HG03520 (cell line): ENCODE results near the gene TIMELESS.
"Not testable (repeated sequence)": the region's sequence is repeated elsewhere in the genome, so short reads cannot be mapped to it uniquely, and the experiment has no call there.

Experiments used
- ATAC-seq: cut with Tn5 transposase; IDR thresholded peaks from one replicate; pipeline ENCODE4 v1.9.1; 2021; ENCODE audit warnings: mild to moderate bottlenecking, moderate library complexity; ENCODE audit not compliant: unreplicated experiment

TIMELESS gene

GRCh38 chr12:56468216-56469006, 19.2 kb upstream of the TIMELESS start, which contains the start of gene SPRYD4:
TSS of gene SPRYD4 (plus strand) at chr12:56468578. CDS start at chr12:56468592, 14 bp downstream.
- peak; percentile 81 for ATAC-seq

GRCh38 chr12:56462565-56462964, 13.3 kb upstream of the TIMELESS start:
- ATAC-seq = no peak

GRCh38 chr12:56461235-56462159, 12.3 kb upstream of the TIMELESS start:
- no peak for ATAC-seq

GRCh38 chr12:56457817-56458216, 8.6 kb upstream of the TIMELESS start:
- ATAC-seq = no peak

- ATAC-seq = no peak
Observed at GRCh38 chr12:56454557-56454956, 5.3 kb upstream of the TIMELESS start, which contains the start of gene MIP. TSS of gene MIP (minus strand) at chr12:56454657. CDS start at chr12:56454613, 44 bp downstream.

GRCh38 chr12:56451147-56451546, 1.9 kb upstream of the TIMELESS start:
- no peak for ATAC-seq

- ATAC-seq = no peak
Observed at GRCh38 chr12:56450241-56450640, 1.0 kb upstream of the TIMELESS start.

- ATAC-seq = no peak
Observed at GRCh38 chr12:56449622-56449984, 377 bp upstream of the TIMELESS start.

GRCh38 chr12:56443208-56443607, 6.0 kb downstream of the TIMELESS start:
- not testable (repeated sequence) for ATAC-seq

GRCh38 chr12:56437430-56438176, 11.6 kb downstream of the TIMELESS start:
- ATAC-seq = no peak

GRCh38 chr12:56434828-56435227, 14.4 kb downstream of the TIMELESS start:
- ATAC-seq = no peak

- ATAC-seq = no peak
Observed at GRCh38 chr12:56431850-56432249, 17.4 kb downstream of the TIMELESS start.

- ATAC-seq = no peak
Observed at GRCh38 chr12:56431288-56431687, 17.9 kb downstream of the TIMELESS start.

- ATAC-seq = no peak
Observed at GRCh38 chr12:56425940-56426438, 23.2 kb downstream of the TIMELESS start.

- ATAC-seq = no peak
Observed at GRCh38 chr12:56425193-56425592, 24.0 kb downstream of the TIMELESS start.

- ATAC-seq = no peak
Observed at GRCh38 chr12:56420411-56420810, 28.8 kb downstream of the TIMELESS start.

- no peak for ATAC-seq
Observed at GRCh38 chr12:56417739-56418138, 31.5 kb downstream of the TIMELESS start.

- ATAC-seq = no peak
Observed at GRCh38 chr12:56414401-56414800, 34.8 kb downstream of the TIMELESS start.

- no peak for ATAC-seq
Observed at GRCh38 chr12:56413392-56413791, 35.8 kb downstream of the TIMELESS start.

- ATAC-seq = no peak
Observed at GRCh38 chr12:56411781-56412639, 37.2 kb downstream of the TIMELESS start.
